GM13977 (cell line): Measurements from ENCODE around the gene DNAJB7.

Source experiments
- DNase-seq: peaks from one replicate; pipeline ENCODE4 v3.0.0; 2012; ENCODE audit warnings: low spot score
- in situ Hi-C: fragments of 300-500 bp; cut with MboI; formaldehyde crosslinking; loops from one replicate; pipeline ENCODE4 v1.12.0; 2022; ENCODE audit warnings: low sequenced_read_pairs, low pct_unique_long_range_greater_than_20kb, mixed read lengths, inconsistent platforms; ENCODE audit not compliant: unreplicated experiment
- TF ChIP-seq, protein P1 (sequence below): IDR thresholded peaks from 2 replicates; pipeline ENCODE4 v1.5.1; 2012; ENCODE audit warnings: mild to moderate bottlenecking, control low read depth; ENCODE audit not compliant: insufficient read depth; ENCODE audit errors: extremely low read depth, missing control alignments

DNAJB7 gene

DNA sequence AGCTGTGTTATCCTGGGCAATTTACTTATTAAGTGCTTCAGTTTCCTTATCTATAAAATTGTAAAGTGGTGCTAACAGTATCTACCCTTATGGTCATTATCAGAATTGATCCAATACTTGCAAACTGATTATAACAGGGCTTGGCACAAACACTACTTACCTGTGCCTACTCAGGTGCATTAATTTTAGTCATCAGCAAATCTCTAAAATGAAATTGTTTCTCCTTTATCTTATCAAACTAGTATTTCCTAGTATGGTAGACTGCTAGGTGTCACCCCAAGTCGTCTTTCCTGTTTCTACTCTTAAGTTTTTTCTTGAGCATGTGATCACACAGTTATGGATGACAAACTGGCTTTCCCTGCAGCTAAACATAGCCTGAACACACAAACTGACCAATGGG lies 38.5 kb downstream of the DNAJB7 start:
- no peak for DNase-seq
- TF ChIP-seq, protein P1, sequence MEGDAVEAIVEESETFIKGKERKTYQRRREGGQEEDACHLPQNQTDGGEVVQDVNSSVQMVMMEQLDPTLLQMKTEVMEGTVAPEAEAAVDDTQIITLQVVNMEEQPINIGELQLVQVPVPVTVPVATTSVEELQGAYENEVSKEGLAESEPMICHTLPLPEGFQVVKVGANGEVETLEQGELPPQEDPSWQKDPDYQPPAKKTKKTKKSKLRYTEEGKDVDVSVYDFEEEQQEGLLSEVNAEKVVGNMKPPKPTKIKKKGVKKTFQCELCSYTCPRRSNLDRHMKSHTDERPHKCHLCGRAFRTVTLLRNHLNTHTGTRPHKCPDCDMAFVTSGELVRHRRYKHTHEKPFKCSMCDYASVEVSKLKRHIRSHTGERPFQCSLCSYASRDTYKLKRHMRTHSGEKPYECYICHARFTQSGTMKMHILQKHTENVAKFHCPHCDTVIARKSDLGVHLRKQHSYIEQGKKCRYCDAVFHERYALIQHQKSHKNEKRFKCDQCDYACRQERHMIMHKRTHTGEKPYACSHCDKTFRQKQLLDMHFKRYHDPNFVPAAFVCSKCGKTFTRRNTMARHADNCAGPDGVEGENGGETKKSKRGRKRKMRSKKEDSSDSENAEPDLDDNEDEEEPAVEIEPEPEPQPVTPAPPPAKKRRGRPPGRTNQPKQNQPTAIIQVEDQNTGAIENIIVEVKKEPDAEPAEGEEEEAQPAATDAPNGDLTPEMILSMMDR: no peak
- in situ Hi-C loops: no loop called here

DNA sequence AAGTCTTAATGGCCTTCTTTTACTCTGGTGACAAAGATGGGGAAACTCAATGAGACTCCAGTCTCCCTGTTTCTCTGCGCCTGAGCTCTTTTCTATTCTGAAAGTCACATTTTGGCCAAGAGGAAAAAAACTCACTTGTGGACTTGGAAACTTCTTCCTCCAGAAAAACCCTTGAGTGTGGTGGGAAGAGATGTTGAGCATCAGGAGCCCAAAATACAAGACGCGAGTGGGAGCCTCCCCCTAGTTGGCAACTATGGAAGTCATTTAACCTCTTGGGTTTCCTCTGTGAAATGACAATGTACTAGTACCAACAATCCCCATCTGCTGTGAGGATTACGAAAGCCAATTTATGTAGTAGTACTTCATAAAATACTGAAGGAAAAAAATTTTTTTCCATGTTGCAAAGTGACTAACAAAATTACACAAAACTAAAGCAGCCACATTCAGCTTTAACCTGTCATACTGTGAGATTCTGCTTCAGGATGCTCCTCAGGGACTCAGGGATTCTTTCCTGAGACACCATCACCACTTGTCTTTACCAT lies 42.2 kb downstream of the DNAJB7 start:
- DNase-seq: peak; percentile 28
- TF ChIP-seq, protein P1: no peak
- in situ Hi-C loops: no loop called here

DNA sequence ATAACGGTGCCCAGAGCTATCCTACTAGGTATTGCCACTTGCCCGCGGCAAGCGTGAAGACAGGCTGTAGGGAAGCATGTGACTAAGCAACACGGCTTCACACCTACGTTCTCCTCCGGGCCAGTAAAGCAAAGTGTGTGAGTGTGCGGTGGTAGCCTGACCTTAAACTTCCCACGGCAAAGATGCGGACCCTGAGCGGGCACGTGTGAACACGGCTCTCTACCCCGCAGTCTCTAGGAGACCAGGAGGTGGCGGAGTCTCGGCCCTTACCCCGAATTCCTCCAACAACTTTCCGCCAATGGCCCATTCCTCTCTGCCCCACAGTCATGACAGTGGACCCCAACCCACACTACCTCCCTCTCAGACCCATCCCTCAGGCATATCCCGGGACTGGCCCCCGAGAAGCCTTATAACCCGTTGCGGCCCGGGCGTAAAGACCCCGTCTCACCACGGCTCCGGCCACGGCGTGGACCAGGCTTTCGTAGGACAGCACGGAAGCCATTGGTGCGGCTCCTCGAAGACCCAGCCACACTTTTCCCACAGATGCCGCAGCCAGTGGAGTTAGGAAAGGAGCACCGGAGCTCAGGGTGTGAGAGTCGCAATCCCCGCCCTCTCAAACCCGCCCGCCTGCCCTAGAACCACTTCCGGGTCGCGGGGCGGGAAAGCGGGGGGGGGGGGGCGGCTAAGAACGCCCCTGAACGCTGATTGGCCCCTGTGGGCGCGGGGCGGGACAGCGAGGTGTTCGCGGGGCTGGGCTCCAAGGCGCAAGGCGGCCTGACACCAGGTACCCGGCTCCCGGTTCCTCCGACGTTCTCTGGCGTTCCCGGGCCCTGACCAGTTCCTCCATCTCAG lies 42.9 kb downstream of the DNAJB7 start, which contains the start of gene SLC25A17:
Gene SLC25A17, minus strand, starts transcription at position 600 of the 852 bp plus-strand sequence. Its CDS starts 98 bp downstream, at position 502.
- peak; percentile 94 for DNase-seq
- TF ChIP-seq, protein P1: peak; percentile 29
- in situ Hi-C loops: no loop called here

DNA sequence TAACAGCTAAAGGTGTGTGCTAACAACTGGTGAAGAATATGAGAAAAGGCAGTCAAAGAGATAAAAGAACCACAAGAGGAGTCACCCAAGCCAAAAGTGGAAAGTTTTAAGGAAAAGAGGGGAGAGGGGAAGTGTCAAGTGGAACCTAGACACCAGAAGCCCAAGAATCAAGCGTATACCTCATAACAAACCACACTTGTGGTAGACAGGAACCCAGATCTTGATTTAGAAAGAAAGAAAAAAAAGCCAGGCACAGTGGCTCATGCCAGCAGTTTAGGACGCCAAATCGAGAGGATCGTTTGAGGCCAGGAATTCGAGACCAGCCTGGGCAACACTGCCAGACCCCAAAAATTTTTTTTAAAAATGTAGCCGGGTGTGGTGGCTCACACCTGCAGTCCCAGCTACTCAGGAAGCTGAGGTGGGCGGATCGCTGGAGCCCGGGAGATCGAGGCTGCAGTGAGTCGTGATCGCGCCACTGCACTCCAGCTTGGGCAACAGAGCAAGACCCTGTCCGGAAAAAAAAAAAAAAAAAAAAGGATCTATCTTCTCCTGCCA lies 43.6 kb downstream of the DNAJB7 start:
- in situ Hi-C loops: no loop called here
- TF ChIP-seq, protein P1: no peak
- DNase-seq: peak; percentile 24

DNA sequence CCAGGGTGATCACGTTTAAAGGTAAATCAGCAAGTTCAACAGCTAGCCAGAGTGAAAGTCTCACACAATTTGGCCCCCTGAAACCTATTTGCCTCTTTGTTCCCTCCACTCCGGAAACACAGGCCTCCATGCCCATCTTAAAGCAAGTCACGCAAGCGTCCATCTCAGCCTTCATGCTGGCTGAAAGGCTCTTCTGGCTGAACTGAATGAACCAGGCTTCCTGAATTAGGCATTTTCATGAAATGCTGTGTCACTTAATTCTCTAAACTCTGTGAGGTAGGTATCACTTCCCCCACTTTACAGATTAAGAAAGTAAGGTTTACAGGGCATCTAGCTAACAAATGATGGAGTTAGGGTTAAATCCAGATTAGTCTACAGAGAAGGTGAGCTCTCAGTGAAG lies 44.2 kb downstream of the DNAJB7 start:
- TF ChIP-seq, protein P1: no peak
- DNase-seq: peak; percentile 28
- in situ Hi-C loops: no loop called here

DNA sequence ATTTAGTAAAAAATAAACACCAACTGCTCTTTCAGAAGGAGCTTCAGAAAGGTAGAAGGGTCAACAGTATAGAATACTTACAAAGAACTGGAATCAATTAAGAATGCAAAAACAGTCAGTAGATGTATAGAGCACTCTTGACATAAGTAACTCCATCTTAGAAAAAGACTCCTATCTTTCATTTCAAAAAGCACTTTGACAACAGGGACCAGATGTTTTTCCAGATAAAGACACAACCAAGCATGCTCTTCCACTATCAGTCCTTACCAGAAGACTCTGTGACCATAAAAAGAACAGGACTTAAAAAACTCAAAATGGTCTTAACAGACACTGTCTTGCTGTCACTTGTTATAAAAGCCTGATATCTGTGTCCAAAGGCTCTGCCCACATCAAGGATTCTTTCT lies 48.0 kb downstream of the DNAJB7 start:
- in situ Hi-C loops: no loop called here
- TF ChIP-seq, protein P1: no peak
- no peak for DNase-seq
